ENCODE data around the gene COMMD1.
A peak's percentile ranks its signal among the peaks of the same experiment; 100 is the strongest.
"Not testable (repeated sequence)": the region's sequence is repeated elsewhere in the genome, so short reads cannot be mapped to it uniquely, and the experiment has no call there.

The COMMD1 gene

DNA sequence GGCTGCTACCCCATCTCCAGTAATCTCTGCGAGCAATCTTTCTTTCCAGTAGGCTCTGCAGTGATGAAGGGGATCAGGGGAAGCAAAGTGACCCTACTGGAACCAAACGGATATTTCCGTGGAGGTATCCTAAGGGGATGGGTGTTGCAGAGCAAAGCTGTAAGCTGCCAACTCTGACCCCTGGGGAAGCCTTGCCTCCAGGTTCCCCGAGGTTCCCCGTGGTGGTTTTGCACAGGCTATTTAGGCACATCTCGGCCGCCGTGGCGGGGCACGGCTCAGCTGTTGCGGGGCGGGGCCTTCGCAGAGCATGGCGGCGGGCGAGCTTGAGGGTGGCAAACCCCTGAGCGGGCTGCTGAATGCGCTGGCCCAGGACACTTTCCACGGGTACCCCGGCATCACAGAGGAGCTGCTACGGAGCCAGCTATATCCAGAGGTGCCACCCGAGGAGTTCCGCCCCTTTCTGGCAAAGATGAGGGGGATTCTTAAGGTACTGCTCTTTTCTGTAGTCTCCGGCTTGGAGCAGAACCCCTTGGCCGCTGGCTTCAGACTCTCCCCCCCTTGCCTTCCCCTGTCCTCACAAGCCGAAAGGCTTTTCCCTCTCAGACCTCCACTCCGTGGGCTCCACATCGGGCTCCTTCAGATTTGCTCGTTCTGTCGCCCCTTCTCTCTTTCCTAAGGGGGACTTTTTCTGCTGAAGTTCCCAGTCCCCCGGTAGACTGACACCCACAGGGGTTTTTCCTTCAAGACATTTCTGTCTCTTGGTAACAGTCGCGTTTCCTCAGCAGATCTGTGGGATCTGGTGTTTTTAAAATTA lies at the start of gene COMMD1:
TSS of gene COMMD1 (plus strand) at position 303 of the 814 bp plus-strand sequence. CDS start at position 308, 5 bp downstream.
- no peak for DNase-seq (ENCODE audit: low read depth)

GRCh38 chr2:61857224-61857623 lies 48.2 kb upstream of the COMMD1 start:
- no peak for DNase-seq (ENCODE audit: low read depth)

GRCh38 chr2:61862085-61862484 lies 43.4 kb upstream of the COMMD1 start:
- DNase-seq (ENCODE audit: low read depth) = no peak

DNA sequence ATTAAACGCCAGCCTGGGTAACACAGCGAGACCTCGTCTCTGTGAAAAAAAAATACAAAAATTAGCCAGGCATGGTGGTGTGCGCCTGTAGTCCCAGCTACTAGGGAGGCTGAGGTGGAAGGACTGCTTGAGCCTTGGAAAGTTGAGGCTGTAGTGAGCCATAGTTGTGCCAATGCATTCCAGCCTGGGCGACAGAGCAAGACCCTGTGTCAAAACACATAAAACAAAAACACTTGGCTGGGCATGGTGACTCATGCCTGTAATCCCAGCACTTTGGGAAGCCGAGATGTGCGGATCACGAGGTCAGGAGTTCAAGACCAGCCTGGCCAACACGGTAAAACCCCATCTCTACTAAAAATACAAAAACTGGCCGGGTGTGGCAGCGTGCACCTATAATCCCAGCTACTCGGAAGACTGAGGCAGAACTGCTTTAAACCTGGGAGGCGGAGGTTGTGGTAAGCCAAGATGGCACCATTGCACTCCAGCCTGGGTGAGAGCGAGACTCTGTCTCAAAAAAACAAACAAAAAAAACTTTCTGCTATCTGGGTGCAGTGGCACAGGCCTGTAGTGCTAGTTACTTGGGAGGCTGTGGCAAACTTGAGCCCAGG lies 38.9 kb upstream of the COMMD1 start:
- not testable (repeated sequence) for DNase-seq (ENCODE audit: low read depth)

GRCh38 chr2:61876400-61876799 lies 29.1 kb upstream of the COMMD1 start:
- no peak for DNase-seq (ENCODE audit: low read depth)

DNA sequence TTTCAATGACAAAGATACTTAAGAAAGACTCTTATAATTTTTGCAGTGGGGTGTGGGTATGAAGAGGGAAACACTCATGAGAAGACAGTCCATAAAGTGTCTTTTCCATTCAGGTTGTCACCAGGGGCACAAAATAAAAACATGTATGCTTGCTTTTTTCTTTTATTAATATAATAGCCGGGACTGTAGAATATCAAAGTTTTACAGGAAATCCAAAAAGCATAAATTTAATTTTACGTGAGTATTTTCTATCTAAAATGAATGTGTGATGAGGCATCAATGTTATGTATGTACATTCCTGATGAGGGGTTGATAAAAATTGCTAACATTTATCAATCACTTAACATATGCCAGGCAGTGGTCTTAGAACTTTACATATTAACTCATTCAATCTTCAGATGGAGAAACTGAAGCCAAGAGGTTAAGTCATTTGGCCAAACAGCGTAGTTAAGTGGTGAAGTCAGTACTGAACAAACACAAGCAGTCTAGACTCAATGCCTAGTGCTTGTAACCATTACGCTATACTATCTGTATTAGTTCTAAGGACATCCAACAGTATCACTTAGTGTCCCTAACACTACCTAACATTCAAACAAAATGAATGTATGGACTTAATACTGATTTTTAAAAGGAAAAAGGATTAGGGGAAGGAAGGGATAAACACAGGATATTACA lies 27.8 kb upstream of the COMMD1 start:
- no peak for DNase-seq (ENCODE audit: low read depth)

- no peak for DNase-seq (ENCODE audit: low read depth)
Measured at GRCh38 chr2:61878761-61879160, 26.7 kb upstream of the COMMD1 start.

DNA sequence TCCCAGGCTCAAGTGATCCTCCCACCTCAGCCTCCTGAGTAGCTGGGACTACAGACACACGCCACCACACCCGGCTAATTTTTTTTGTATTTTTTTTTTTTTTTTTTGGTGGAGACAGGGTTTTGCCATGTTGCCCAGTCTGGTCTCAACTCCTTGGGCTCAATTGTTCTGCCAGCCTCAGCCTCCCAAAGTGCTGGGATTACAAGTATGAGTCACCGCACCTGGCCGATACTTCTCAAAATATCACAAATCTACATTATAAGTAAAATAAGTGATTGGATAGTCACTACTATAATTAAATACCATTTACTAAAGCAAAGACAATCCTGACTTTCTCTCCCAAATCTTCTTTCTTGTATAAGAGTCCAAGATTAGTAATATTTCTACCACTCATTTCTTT lies 26.1 kb upstream of the COMMD1 start:
- DNase-seq (ENCODE audit: low read depth) = not testable (repeated sequence)

GRCh38 chr2:61882850-61883249 lies 22.6 kb upstream of the COMMD1 start:
- no peak for DNase-seq (ENCODE audit: low read depth)

- no peak for DNase-seq (ENCODE audit: low read depth)
Measured at GRCh38 chr2:61885896-61886603, 19.4 kb upstream of the COMMD1 start.

GRCh38 chr2:61887717-61888266 lies 17.7 kb upstream of the COMMD1 start:
- DNase-seq (ENCODE audit: low read depth) = no peak

DNA sequence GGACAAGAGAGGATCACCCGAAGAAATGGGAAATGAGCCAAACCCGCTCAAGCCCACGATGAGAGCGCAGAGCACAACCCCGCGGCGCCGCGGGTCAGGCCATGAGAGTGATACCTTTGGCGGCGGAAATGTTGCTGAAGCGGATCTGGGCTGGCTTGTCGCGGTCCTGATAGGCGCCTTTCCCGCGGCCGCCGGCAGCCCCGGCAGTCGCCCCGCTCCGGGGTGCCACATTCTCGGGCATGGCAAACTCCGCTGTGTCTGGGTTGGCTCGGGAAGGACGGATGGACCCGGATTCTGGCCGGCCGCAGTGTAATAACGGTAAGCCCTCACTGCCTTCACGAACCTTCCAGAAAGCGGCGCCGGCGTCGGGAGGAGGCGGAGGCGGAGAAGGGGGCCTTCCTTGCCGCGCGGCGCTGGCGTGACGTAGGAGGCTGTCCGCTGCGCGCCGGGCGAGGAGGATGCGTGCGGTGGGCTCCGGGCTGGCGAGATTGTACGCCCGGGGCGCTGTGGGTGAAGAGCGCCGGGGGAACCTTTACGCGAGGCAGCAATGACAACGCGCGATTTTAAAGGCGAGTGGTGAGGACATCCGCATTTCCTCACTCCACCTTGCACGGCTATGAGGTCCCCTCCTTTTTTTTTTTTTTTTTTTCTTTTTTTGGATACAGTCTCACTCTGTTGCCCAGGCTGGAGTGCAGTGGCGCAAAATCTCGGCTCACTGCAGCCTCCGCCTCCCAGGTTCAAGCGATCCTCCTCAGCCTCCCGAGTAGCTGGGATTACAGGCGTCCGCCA lies 17.0 kb upstream of the COMMD1 start, which contains the start of gene CCT4:
TSS of gene CCT4 (minus strand) at position 390 of the 789 bp plus-strand sequence. CDS start at position 241, 149 bp downstream.
- DNase-seq (ENCODE audit: low read depth) = peak; percentile 51

- DNase-seq (ENCODE audit: low read depth) = no peak
Measured at GRCh38 chr2:61898810-61899209, 6.7 kb upstream of the COMMD1 start.

GRCh38 chr2:61900281-61900680 lies 5.2 kb upstream of the COMMD1 start:
- no peak for DNase-seq (ENCODE audit: low read depth)

DNA sequence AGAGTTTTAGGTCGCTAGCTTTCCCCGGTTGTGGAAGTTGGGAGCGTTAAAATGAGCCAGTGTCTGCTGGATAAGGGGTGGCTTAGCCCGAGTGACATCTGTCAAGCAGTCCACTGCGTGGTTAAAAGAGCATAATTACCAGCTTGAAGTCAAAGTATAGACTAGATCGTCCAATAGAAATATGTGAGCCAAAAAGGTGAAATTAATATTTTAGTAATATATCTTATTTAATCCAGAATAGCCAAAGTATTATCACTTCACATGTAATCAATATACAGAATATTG lies 654 bp downstream of the COMMD1 start:
- DNase-seq (ENCODE audit: low read depth) = no peak

DNA sequence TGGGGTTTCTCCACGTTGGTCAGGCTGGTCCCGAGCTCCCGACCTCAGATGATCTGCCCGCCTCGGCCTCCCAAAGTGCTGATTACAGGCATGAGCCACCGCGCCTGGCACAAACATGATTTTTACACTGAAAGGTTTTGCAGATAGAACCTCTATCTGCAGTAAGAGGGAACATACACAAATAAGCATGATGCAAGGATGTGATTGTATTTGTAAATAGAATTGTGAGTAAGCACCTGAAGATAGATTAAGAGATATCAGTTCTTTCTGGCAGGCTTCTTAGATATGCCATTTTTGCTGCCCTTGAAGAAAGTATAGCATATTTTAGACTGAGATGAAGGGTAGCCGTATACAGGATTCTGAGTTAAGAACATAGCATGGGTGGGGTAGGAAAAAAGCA lies 3.6 kb downstream of the COMMD1 start:
- no peak for DNase-seq (ENCODE audit: low read depth)

GRCh38 chr2:61910603-61911002 lies 5.1 kb downstream of the COMMD1 start:
- no peak for DNase-seq (ENCODE audit: low read depth)

GRCh38 chr2:61911510-61911909 lies 6.0 kb downstream of the COMMD1 start:
- DNase-seq (ENCODE audit: low read depth) = no peak

DNA sequence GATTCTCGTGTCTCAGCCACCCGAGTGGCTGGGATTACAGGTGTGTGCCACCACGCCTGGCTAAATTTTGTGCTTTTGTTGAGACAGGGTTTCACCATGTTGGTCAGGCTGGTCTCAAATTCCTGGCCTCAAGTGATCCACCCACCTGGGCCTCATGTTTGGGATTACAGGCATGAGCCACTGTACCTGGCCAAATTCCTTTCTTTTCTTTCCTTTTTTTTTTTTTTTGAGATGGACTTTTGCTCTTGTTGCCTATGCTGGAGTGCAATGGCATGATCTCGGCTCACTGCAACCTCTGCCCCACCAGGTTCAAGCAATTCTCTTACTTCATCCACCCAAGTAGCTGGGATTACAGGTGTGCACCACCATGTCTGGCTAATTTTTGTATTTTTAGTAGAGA lies 9.3 kb downstream of the COMMD1 start:
- not testable (repeated sequence) for DNase-seq (ENCODE audit: low read depth)

GRCh38 chr2:61920548-61920947 lies 15.1 kb downstream of the COMMD1 start:
- DNase-seq (ENCODE audit: low read depth) = no peak

GRCh38 chr2:61922714-61923113 lies 17.2 kb downstream of the COMMD1 start:
- no peak for DNase-seq (ENCODE audit: low read depth)
